ENCODE measurements around the gene FLT3. TPM values are rescaled to one million over a fixed set of nuclear protein-coding genes. Genes with fewer than 3 reads are reported as not detected.

Gene FLT3
- total and polyA plus RNA-seq, 2 of the 13 experiments (the other 11 are each of a cell fraction or from before 2014, with no cell fraction given), result not detected

DNA sequence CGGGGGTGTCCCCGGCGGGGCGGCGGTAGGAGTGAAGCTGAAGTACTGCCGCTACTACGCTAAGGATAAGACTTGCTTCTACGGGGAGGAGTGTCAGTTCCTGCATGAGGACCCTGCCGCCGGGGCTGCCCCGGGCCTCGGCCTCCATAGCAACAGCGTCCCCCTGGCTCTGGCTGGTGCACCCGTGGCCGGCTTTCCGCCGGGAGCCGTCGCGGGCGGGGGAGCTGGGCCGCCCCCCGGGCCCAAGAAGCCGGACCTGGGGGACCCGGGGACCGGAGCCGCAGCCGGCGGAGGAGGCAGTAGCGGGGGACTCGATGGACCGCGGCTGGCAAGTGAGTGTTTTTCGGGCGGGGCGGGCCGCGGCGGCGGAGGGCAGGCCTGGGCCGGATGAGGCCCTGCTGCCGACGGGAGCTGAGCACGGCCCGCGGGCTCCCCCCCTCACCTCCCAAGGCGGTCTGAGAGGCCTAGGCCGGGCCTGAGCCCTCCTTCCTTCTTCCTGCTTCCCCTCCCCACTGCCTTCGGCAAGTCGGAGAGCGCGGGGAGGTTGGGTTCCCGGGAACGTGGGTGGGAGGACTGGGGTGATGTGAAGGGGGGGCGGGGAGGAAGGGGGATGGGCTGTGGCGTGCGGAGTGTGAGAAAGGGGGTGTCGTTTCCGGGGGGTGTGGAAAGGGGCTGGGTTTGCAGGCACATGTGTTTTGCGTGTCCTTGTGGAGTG lies 38.5 kb upstream of the FLT3 start (continued):
- TF ChIP-seq RAD21 (CRISPR knock-in tag; IDR thresholded peaks at IDR 0.05), result peak; percentile 7; the same call in 1 of the 2 replicates
- TF ChIP-seq FOXA1 (IDR thresholded peaks at IDR 0.05), result no peak
- no peak for TF ChIP-seq FOXA1 (CRISPR knock-in tag; IDR thresholded peaks at IDR 0.05)
- TF ChIP-seq ZNF570 (CRISPR knock-in tag; IDR thresholded peaks at IDR 0.05; ENCODE audit: borderline replicate concordance), result no peak
- TF ChIP-seq ZNF333 (CRISPR knock-in tag; IDR thresholded peaks at IDR 0.05; ENCODE audit: borderline replicate concordance), result no peak
- no peak for TF ChIP-seq ZNF232 (CRISPR knock-in tag; IDR thresholded peaks at IDR 0.05; ENCODE audit: borderline replicate concordance)
- TF ChIP-seq, protein P1, sequence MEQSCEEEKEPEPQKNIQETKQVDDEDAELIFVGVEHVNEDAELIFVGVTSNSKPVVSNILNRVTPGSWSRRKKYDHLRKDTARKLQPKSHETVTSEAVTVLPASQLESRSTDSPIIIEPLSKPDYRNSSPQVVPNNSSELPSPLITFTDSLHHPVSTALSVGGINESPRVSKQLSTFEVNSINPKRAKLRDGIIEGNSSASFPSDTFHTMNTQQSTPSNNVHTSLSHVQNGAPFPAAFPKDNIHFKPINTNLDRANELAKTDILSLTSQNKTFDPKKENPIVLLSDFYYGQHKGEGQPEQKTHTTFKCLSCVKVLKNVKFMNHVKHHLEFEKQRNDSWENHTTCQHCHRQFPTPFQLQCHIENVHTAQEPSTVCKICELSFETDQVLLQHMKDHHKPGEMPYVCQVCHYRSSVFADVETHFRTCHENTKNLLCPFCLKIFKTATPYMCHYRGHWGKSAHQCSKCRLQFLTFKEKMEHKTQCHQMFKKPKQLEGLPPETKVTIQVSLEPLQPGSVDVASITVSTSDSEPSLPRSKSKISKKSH (CRISPR knock-in tag; IDR thresholded peaks at IDR 0.05; ENCODE audit: borderline replicate concordance), result no peak
- TF ChIP-seq, protein P2, sequence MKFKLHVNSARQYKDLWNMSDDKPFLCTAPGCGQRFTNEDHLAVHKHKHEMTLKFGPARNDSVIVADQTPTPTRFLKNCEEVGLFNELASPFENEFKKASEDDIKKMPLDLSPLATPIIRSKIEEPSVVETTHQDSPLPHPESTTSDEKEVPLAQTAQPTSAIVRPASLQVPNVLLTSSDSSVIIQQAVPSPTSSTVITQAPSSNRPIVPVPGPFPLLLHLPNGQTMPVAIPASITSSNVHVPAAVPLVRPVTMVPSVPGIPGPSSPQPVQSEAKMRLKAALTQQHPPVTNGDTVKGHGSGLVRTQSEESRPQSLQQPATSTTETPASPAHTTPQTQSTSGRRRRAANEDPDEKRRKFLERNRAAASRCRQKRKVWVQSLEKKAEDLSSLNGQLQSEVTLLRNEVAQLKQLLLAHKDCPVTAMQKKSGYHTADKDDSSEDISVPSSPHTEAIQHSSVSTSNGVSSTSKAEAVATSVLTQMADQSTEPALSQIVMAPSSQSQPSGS (CRISPR knock-in tag; IDR thresholded peaks at IDR 0.05), result no peak
- no peak for TF ChIP-seq NAIF1 (CRISPR knock-in tag; IDR thresholded peaks at IDR 0.05; ENCODE audit: borderline replicate concordance)
- peak; percentile 87 for TF ChIP-seq ZNF777 (CRISPR knock-in tag; IDR thresholded peaks at IDR 0.05)
- no peak for TF ChIP-seq PHF21A (CRISPR knock-in tag; IDR thresholded peaks at IDR 0.05)
- no peak for TF ChIP-seq ZNF350 (CRISPR knock-in tag; IDR thresholded peaks at IDR 0.05; ENCODE audit: borderline replicate concordance, low read depth)
- no peak for TF ChIP-seq GPN1 (CRISPR knock-in tag; IDR thresholded peaks at IDR 0.05; ENCODE audit: borderline replicate concordance)
- TF ChIP-seq ZNF24 (IDR thresholded peaks at IDR 0.05), result no peak
- TF ChIP-seq, protein P3, sequence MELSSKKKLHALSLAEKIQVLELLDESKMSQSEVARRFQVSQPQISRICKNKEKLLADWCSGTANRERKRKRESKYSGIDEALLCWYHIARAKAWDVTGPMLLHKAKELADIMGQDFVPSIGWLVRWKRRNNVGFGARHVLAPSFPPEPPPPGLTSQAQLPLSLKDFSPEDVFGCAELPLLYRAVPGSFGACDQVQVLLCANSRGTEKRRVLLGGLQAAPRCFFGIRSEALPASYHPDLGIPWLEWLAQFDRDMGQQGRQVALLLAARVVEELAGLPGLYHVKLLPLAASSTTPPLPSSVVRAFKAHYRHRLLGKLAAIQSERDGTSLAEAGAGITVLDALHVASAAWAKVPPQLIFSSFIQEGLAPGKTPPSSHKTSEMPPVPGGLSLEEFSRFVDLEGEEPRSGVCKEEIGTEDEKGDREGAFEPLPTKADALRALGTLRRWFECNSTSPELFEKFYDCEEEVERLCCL (CRISPR knock-in tag; IDR thresholded peaks at IDR 0.05; ENCODE audit: borderline replicate concordance), result no peak
- no peak for TF ChIP-seq CENPX (CRISPR knock-in tag; IDR thresholded peaks at IDR 0.05)
- no peak for TF ChIP-seq NCOR1 (IDR thresholded peaks at IDR 0.05; ENCODE audit: borderline replicate concordance, low read length)
- TF ChIP-seq, protein P4, sequence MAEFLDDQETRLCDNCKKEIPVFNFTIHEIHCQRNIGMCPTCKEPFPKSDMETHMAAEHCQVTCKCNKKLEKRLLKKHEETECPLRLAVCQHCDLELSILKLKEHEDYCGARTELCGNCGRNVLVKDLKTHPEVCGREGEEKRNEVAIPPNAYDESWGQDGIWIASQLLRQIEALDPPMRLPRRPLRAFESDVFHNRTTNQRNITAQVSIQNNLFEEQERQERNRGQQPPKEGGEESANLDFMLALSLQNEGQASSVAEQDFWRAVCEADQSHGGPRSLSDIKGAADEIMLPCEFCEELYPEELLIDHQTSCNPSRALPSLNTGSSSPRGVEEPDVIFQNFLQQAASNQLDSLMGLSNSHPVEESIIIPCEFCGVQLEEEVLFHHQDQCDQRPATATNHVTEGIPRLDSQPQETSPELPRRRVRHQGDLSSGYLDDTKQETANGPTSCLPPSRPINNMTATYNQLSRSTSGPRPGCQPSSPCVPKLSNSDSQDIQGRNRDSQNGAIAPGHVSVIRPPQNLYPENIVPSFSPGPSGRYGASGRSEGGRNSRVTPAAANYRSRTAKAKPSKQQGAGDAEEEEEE (CRISPR knock-in tag; IDR thresholded peaks at IDR 0.05; ENCODE audit: borderline replicate concordance), result no peak
- TF ChIP-seq, protein P5, sequence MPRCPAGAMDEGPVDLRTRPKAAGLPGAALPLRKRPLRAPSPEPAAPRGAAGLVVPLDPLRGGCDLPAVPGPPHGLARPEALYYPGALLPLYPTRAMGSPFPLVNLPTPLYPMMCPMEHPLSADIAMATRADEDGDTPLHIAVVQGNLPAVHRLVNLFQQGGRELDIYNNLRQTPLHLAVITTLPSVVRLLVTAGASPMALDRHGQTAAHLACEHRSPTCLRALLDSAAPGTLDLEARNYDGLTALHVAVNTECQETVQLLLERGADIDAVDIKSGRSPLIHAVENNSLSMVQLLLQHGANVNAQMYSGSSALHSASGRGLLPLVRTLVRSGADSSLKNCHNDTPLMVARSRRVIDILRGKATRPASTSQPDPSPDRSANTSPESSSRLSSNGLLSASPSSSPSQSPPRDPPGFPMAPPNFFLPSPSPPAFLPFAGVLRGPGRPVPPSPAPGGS (CRISPR knock-in tag; IDR thresholded peaks at IDR 0.05), result no peak
- no peak for TF ChIP-seq DR1 (CRISPR knock-in tag; IDR thresholded peaks at IDR 0.05)
- TF ChIP-seq ZNF678 (CRISPR knock-in tag; IDR thresholded peaks at IDR 0.05), result peak; percentile 58; the same call in 1 of the 2 replicates
- no peak for TF ChIP-seq STAT5B (CRISPR knock-in tag; IDR thresholded peaks at IDR 0.05)
